Duodenal mucosa (tissue), 2 donors: Measurements from ENCODE around the gene RPL3.

Source experiments
- H3K27ac ChIP-seq: one replicate; pipeline ENCODE4 v1.7.0; 2013; ENCODE audit warnings: low read depth, low read length
- H3K27me3 ChIP-seq, 2 donors: one replicate each; pipeline ENCODE4 v1.7.0; 2013; ENCODE audit warnings: low read length in 2 of 2, control low read depth in 1 of 2; ENCODE audit not compliant: insufficient read depth in 2 of 2, control insufficient read depth in 1 of 2
- H3K36me3 ChIP-seq, 2 donors: one replicate each; pipeline ENCODE4 v1.7.0; 2013; ENCODE audit warnings: low read length in 2 of 2, control low read depth in 1 of 2; ENCODE audit not compliant: insufficient read depth in 2 of 2, control insufficient read depth in 1 of 2
- H3K4me1 ChIP-seq, 2 donors: one replicate each; pipeline ENCODE4 v1.7.0; 2013; ENCODE audit warnings: low read length in 2 of 2, control low read depth in 1 of 2; ENCODE audit not compliant: insufficient read depth in 2 of 2, control insufficient read depth in 1 of 2
- H3K4me3 ChIP-seq, 2 donors: one replicate each; pipeline ENCODE4 v1.7.0; 2013; ENCODE audit warnings: low read length in 2 of 2, low read depth in 1 of 2
- H3K9ac ChIP-seq, 2 donors: one replicate each; pipeline ENCODE4 v1.7.0; 2013; ENCODE audit warnings: low read length in 2 of 2, low read depth in 1 of 2
- H3K9me3 ChIP-seq, 2 donors: one replicate each; pipeline ENCODE4 v1.7.0; 2013; ENCODE audit warnings: low read length in 2 of 2, control low read depth in 1 of 2; ENCODE audit not compliant: control insufficient read depth in 1 of 2

RPL3 gene

DNA sequence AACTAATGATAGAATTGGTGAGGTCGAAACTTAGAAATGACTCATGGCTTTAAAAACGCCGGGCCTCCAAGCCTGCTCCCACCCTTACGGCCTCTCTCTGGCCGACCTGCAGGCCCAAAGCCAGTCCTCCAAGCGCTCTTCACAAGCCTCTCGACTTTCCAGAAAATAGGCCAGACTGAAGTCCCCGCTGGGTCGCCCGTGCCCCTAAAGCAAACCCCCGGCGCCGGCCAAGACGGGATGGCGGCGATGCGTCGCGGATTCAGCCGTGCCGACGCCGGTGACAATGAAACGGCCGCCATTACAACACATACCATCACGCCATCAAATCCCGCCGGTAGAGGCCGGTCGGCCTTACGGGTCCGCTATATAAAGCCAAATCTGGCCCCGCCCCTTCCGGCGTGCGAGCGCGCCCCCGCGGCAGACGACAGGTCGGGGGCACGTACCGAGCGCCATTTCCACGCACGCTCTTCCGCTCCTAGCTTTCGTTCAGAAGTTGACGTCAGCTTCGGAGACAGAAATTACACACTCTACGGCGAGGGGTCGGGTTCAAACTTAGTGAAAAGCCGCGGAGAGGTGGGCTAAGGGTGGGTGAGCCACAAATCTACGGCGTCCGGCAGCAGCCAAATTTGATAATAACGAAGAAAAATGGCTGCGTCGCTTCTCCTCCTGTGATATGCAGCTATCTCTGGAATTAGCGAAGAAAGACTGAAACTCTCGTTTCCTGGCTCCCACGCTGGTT, at the start of gene RPL3:
RPL3 (minus strand) TSS at position 340 of the 739 bp plus-strand sequence; CDS start at position 314, 26 bp downstream.
- Histone ChIP-seq H3K4me3 (peak within 1 kb of the TSS; percentile 76 to 93), H3K9me3 (no peaks in the 10 kb centered on the region), H3K27me3 (no peaks in the 10 kb centered on the region), H3K4me1 (peaks cover 37 to 41% of the 10 kb centered on the region in 2 donors), H3K36me3 (peaks cover 35 to 38% of the 10 kb centered on the region in 2 donors), H3K27ac (peak within 1 kb of the TSS; percentile 99), H3K9ac (peak within 1 kb of the TSS; percentile 84 to 97)

DNA sequence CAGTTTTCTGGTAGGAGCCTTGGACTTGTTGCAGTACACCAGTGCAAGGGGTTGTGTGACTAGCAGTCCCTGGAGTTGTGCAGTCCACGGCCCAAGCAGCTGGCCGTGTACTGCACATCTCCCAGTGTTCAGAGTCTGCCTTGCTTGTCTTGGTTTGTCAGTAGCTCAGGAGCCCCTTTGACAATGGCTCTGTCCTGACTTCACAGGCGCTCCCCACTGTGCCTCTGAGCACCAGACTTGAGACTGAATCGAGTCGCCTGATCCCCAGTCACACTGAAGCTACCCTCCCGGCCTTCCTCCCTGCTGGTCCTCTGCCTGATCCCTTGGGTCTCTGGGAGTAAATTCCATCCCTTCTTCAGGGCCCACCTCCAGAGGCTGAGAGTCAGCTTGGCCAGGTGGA, 49.8 kb upstream of the RPL3 start:
- Histone ChIP-seq H3K36me3 (no peaks in the 10 kb centered on the region), H3K4me1 (no peaks in the 10 kb centered on the region), H3K4me3 (no peak overlapping the region), H3K9me3 (peaks cover 0 to 5% of the 10 kb centered on the region in 2 donors), H3K9ac (no peak overlapping the region), H3K27me3 (no peaks in the 10 kb centered on the region), H3K27ac (no peak overlapping the region)

DNA sequence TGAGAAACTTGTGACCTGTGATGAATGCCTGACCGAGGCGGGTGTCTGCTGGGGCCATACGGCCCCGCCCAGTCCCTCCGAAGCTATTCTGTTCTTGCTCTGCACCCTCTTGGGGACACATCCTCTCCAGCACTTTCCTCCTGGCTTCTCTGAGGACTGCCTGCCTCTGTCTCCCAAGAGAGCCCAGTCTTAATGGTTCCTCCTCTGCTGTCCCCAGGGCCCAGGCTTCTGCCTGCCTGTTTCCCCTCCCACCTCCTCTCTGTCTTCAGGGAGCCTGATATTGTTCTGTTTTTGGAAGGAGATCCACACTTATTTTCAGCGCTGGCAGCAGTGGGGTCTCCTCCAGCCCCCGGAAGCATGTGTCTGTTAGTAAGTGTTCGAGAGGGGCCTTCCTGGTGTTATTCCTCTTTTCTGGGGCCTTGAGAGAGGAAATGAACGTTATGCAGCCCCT, 49.1 kb upstream of the RPL3 start:
- Histone ChIP-seq H3K4me1 (no peaks in the 10 kb centered on the region), H3K9me3 (peaks cover 0 to 5% of the 10 kb centered on the region in 2 donors), H3K27ac (no peak overlapping the region), H3K27me3 (no peaks in the 10 kb centered on the region), H3K4me3 (no peak overlapping the region), H3K9ac (no peak overlapping the region), H3K36me3 (no peaks in the 10 kb centered on the region)

DNA sequence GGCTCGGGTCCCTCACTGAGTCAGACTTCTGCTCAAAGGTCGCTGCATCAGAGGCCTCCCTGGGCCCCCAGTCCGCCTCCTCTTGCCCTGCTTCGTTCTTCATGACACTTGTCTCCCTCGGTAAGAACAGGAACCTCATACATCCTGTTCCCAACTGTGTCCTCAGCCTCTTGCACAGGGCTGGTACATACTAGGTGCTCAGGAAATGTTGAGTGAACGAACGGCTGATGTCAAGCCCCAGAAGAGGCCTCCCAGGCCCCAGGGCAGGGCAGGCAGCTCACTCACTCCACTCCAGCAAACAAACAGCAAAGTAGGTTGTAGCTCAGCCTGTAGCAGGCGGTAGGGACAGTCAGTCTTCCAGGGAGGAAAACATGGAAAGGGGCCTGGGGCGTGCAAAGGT, 47.6 kb upstream of the RPL3 start:
- H3K9ac ChIP-seq: no peak overlapping the region
- H3K27ac ChIP-seq: no peak overlapping the region
- peaks cover 0 to 5% of the 10 kb centered on the region in 2 donors for H3K9me3 ChIP-seq
- no peaks in the 10 kb centered on the region for H3K36me3 ChIP-seq
- H3K27me3 ChIP-seq: no peaks in the 10 kb centered on the region
- H3K4me1 ChIP-seq: no peaks in the 10 kb centered on the region
- no peak overlapping the region for H3K4me3 ChIP-seq

DNA sequence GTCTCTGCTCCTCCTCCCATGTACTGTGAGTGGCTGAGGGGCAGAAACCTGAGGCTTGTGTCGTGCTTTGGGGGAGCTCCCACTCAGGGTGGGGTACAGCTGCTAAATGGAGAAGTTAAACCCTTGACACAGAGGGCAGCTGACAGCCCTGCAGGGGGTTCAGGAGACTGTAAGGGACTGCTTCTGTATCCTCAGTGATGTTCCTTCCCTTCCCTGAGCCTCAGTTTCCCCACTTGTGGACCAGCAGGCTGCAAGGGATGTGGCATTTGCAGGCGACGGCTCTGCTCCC, 46.0 kb upstream of the RPL3 start:
- Histone ChIP-seq H3K9ac (no peak overlapping the region), H3K4me3 (no peak overlapping the region)

DNA sequence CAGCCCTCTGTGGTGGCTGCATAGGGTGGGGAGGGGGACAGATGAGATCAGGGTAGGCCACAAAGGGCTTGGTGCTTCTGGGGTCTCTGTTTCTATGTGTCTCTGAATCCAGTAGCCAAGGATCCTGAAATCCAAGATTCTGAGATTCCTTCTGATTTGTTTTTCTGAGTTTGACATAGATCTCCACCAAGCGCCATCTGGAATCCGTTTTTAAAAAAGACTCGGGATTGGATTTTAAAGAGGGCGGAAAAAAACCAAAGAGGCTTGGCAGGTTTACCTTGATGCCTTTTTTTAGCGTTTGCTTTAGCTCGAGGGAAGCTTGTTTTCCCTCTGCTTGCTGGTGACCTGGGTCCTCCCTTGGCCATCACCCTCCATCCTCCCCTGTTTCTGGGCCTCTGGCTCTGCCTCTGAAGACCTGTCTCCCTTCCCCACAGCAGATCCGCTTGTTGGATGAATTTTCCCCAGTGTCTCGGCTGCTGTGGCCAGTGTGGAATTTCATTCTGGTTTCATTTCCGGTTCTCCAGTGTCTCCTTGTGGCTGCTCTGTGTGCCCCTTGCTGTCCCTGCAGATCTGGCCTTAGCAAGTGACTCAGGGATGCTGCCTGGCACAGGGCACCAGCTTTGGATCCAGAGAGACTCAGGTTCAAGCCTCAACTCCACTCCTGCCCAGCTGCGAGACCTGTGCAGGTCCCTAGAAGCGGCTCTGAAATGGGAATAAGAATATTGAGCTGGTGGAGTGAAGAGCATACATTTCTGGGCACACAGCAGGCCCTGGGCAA, 45.5 kb upstream of the RPL3 start:
- Histone ChIP-seq H3K9me3 (no peaks in the 10 kb centered on the region), H3K9ac (no peak overlapping the region), H3K27me3 (no peaks in the 10 kb centered on the region), H3K27ac (no peak overlapping the region), H3K4me1 (no peaks in the 10 kb centered on the region), H3K4me3 (no peak overlapping the region), H3K36me3 (no peaks in the 10 kb centered on the region)

More for the DNA sequence above, 46.0 kb upstream of the RPL3 start:
- Histone ChIP-seq H3K27me3 (no peaks in the 10 kb centered on the region), H3K9me3 (no peaks in the 10 kb centered on the region), H3K36me3 (no peaks in the 10 kb centered on the region), H3K4me1 (no peaks in the 10 kb centered on the region), H3K27ac (no peak overlapping the region)

DNA sequence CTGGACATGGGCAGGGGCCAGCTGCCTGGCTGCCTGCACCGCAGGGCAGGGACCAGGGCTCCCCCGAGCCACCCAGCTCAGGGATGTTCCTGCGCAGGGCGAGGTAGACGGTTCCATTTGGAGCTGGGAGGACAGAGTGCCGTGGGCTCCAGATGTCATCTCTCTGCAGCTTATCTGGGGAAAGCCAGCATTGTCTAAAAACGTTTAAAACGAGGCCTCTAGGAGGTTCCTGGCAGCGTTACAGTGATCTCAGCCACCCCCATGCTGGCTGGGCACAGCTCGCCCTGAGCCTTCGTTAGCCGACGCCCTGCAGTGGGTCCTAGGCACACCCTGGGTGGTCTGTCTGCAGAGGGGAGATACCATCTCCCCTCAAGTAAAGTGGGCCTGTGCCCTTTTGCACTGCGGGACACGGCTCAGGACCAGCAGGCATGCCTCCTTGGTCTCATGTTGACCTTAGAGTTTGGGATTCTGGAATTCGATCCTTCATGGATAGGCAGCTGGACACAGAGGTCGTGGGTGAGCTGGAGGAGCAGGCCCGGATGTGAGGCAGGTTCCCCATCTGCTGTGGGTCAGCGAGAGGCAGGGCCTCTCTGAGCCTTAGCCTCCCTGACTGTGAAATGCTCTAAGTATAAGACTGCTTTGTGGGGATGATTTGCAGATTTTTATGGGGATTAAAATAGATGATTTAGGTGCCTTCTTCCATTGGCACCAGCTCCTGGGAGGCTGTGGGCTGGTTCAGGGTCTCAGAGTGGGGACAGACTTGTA, 44.5 kb upstream of the RPL3 start:
- no peaks in the 10 kb centered on the region for H3K27me3 ChIP-seq
- no peak overlapping the region for H3K4me3 ChIP-seq
- no peaks in the 10 kb centered on the region for H3K9me3 ChIP-seq
- H3K27ac ChIP-seq: no peak overlapping the region
- H3K36me3 ChIP-seq: no peaks in the 10 kb centered on the region
- H3K9ac ChIP-seq: no peak overlapping the region
- H3K4me1 ChIP-seq: no peaks in the 10 kb centered on the region

DNA sequence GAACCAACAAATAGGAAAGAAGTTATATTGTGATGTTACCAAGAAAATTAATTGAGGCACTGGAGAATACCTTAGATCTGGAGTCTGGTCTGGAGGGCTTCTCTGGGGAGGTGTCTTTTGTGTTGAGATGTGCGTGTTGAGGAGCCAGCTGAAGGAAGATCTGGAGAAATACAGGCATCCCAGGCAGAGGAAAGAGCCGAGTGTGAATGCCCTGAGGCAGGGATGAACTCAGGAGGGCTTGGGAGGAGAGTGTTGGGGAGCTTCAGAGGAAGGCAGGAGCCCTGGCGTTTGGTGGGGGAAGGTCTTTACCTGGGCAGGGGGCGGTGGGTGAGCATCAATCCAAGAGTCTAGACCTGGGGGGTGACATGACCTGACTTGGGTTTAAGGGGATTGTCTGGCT, 43.5 kb upstream of the RPL3 start:
- Histone ChIP-seq H3K36me3 (no peaks in the 10 kb centered on the region), H3K9ac (no peak overlapping the region)

DNA sequence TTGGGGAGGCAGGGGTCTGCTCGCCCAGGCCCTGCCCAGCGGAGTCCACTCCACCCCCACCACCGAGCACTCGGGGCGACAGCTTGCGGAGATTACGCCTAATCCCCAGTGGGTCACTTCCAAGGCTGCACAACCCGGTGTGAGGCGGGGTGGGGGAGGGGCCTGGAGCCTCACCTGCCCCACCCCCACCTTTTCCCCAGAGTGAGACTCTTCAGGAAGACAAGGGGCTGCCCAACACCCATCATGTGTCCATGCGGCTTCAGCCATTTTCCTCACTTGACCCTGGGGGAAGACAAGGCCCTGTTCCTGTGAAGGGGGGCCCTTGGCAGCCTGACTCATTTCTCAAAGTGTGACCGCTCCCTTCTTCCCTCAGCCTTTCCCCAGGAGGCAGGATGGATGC, 42.8 kb upstream of the RPL3 start:
- no peaks in the 10 kb centered on the region for H3K36me3 ChIP-seq
- no peaks in the 10 kb centered on the region for H3K4me1 ChIP-seq
- H3K27ac ChIP-seq: no peak overlapping the region
- no peaks in the 10 kb centered on the region for H3K9me3 ChIP-seq
- no peak overlapping the region for H3K4me3 ChIP-seq
- no peaks in the 10 kb centered on the region for H3K27me3 ChIP-seq
- no peak overlapping the region for H3K9ac ChIP-seq

More for the DNA sequence above, 43.5 kb upstream of the RPL3 start:
- no peak overlapping the region for H3K4me3 ChIP-seq
- no peaks in the 10 kb centered on the region for H3K9me3 ChIP-seq
- H3K27ac ChIP-seq: no peak overlapping the region
- H3K4me1 ChIP-seq: no peaks in the 10 kb centered on the region
- no peaks in the 10 kb centered on the region for H3K27me3 ChIP-seq

DNA sequence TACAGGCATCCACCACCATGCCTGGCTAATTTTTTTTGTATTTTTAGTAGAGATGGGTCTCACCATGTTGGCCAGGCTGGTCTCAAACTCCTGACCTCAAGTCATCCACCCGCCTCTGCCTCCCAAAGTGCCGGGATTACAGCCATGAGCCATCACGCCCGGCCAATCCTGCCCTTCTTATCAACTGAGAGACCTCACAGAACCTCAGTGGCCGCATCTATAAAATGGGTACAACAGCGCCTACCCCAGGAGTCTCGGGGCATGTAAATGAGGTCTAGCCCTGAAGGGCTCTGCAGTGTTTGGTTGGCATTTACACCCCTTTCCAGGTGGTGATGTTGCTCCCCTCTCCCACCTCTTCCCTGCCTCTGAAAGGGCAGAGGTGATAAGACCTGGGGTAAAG, 42.1 kb upstream of the RPL3 start:
- H3K4me3 ChIP-seq: no peak overlapping the region
- H3K36me3 ChIP-seq: no peaks in the 10 kb centered on the region
- H3K9me3 ChIP-seq: no peaks in the 10 kb centered on the region
- no peaks in the 10 kb centered on the region for H3K27me3 ChIP-seq
- H3K9ac ChIP-seq: no peak overlapping the region
- no peaks in the 10 kb centered on the region for H3K4me1 ChIP-seq
- H3K27ac ChIP-seq: no peak overlapping the region
